ENCODE results near the gene FHAD1. TPM values are rescaled to one million over a fixed set of nuclear protein-coding genes. Genes with fewer than 3 reads are reported as not detected.

Gene FHAD1
- not detected in 2 replicates for total RNA-seq

GRCh38 chr1:15246960-15247614 lies at the start of gene FHAD1:
TSS of gene FHAD1 (plus strand) at chr1:15247223. CDS start at chr1:15251785, 4,562 bp downstream.

GRCh38 chr1:15409388-15410222 lies 162.6 kb downstream of the FHAD1 start, which contains the start of gene EFHD2:
TSS of gene EFHD2 (plus strand) at chr1:15409888. CDS start at chr1:15409972, 84 bp downstream.

Other genes with a start within 250 kb of the FHAD1 start
- gene TMEM51, start 93.5 kb upstream of the FHAD1 start, total RNA-seq, result 6.0 and 6.3 TPM in 2 replicates
- gene EFHD2, start 162.7 kb downstream of the FHAD1 start, total RNA-seq, result 32.2 and 50.3 TPM in 2 replicates
- gene CTRC, start 191.2 kb downstream of the FHAD1 start, total RNA-seq, result under 0.01 TPM in 1 of 2 replicates, not detected in the other
- gene CELA2A, start 209.5 kb downstream of the FHAD1 start, total RNA-seq, result not detected in 2 replicates
- gene CELA2B, start 228.9 kb downstream of the FHAD1 start, total RNA-seq, result not detected in 2 replicates

Measured in placental epithelial cell (primary cell).